HS-5 (cell line): ENCODE results near the gene TUT4.

ENCODE experiments used
- DNase-seq: peaks from one replicate; pipeline ENCODE4 v3.0.0-alpha.2; 2012; ENCODE audit warnings: low read depth

The TUT4 gene

GRCh38 chr1:52472384-52472783 lies 80.5 kb downstream of the TUT4 start:
- no peak for DNase-seq

DNA sequence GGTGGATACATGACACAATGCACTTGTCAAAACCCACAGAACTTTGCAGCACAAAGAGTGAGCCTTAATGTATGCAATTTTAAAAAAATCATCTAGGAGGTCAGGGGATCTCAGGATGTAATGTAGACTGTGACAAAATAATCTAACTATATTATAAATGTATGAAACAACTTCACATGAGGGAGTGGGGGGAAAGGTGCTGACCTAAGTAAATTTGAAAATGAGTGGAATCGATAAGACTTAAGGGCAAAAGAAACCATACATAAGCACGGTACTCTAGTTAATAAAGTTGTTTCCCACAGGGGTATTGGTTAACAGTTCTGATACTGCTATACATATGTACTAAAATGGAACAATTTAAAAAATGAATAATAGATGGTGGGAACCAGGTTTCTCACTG lies 83.8 kb downstream of the TUT4 start:
- DNase-seq: no peak

- DNase-seq: no peak
Observed at GRCh38 chr1:52463891-52464290, 89.0 kb downstream of the TUT4 start.

GRCh38 chr1:52461821-52462220 lies 91.1 kb downstream of the TUT4 start:
- DNase-seq: no peak

- DNase-seq: no peak
Observed at GRCh38 chr1:52460694-52461093, 92.2 kb downstream of the TUT4 start.

DNA sequence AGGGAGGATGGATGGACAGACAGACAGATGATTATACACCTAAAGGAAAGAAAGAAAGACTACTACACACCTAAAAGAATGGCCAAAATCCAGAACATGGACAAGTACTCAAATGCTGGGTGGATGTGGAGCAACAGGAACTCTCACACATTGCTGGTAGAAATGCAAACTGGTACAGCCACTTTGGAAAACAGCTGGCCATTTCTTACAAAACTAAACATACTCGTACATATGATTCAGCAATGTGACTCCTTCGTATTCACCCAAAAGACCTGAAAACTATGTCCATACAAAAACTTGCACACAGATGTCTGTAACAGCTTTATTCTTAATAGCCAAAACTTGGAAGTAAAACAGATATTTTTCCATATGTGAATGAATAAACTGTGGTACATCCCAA lies 97.2 kb downstream of the TUT4 start:
- no peak for DNase-seq

- no peak for DNase-seq
Observed at GRCh38 chr1:52454779-52455178, 98.1 kb downstream of the TUT4 start.

GRCh38 chr1:52454127-52454526 lies 98.8 kb downstream of the TUT4 start:
- no peak for DNase-seq

GRCh38 chr1:52444463-52444862 lies 108.4 kb downstream of the TUT4 start:
- DNase-seq: no peak

DNA sequence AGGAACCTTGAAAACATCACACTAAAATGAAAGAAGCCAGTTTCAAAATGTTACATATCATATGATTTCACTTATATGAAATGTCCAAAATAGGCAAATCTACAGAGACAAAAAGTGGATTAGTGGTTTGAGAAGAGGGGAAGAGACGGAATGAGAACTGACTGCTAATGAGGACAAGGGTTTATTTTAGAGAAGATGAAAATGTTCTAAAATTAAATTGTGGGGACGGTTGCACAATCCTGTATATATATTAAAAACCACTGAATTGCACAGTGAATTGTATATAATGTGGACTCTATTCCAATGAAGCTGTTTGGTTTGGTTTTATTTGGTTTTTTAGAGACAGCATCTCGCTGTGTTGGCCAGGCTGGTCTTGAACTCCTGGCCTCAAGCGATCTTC lies 112.9 kb downstream of the TUT4 start:
- DNase-seq: no peak

GRCh38 chr1:52436817-52437216 lies 116.1 kb downstream of the TUT4 start:
- DNase-seq: no peak

GRCh38 chr1:52435650-52436049 lies 117.2 kb downstream of the TUT4 start:
- no peak for DNase-seq

GRCh38 chr1:52435211-52435610 lies 117.7 kb downstream of the TUT4 start:
- no peak for DNase-seq

DNA sequence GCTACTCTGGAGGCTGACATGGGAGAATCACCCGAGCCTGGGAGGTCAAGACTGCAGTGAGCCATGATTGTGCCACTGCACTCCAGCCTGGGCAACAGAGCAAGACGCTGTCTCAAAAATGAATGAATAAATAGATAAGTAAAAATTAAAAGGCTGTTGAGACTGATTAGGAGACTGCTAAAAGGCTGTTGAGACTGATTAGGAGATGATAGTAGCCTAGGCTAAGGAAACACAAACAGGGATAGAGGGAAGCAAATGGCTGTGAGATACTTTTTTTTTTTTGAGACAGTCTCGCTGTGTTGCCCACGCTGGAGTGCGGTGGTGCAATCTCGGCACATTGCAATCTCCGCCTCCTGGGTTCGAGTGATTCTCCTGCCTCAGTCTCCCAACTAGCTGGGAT lies 120.1 kb downstream of the TUT4 start:
- DNase-seq: no peak

- DNase-seq: no peak
Observed at GRCh38 chr1:52427152-52427551, 125.7 kb downstream of the TUT4 start.

GRCh38 chr1:52426371-52426770 lies 126.5 kb downstream of the TUT4 start:
- no peak for DNase-seq

DNA sequence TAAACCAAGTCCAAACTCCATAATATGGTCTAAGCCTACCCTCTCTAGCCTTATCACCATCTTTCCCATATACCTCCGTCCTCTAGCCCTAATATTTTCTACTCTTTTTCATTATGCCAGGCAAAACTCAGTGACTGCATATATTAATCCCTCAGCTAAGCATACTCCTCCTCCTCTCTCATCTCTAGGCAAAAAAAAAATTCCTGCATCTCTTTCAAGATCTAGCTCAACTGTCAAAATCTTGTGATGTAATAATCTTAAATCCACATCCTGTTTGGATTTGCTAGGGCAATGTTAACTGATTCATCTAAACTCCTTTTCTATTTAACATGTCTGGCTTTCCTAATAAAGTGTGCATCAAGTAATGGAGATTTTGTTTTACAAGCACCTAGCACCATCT lies 128.1 kb downstream of the TUT4 start:
- DNase-seq: no peak

- DNase-seq: no peak
Observed at GRCh38 chr1:52424231-52424636, 128.7 kb downstream of the TUT4 start.

- no peak for DNase-seq
Observed at GRCh38 chr1:52423771-52424170, 129.1 kb downstream of the TUT4 start.

DNA sequence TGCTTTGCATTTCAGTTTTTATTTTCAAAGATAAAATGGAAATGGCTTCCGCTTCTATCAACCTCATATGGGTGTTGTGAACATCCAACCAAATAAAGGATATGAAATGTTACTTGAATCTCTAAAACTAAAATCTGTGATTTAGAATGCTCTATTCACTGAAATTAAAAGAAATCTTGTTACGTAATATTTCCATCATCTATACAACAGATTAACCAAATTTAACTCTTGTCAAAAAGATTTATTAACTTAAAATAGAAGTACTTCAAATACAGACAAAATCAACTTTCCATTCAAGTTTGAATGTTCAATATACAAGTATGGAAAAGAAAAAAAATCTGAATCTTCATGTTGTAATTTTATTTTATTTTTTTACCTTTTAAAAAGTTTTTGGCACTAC lies 129.8 kb downstream of the TUT4 start:
- no peak for DNase-seq

GRCh38 chr1:52420713-52421112 lies 132.2 kb downstream of the TUT4 start:
- no peak for DNase-seq

- no peak for DNase-seq
Observed at GRCh38 chr1:52416811-52417210, 136.1 kb downstream of the TUT4 start.

DNA sequence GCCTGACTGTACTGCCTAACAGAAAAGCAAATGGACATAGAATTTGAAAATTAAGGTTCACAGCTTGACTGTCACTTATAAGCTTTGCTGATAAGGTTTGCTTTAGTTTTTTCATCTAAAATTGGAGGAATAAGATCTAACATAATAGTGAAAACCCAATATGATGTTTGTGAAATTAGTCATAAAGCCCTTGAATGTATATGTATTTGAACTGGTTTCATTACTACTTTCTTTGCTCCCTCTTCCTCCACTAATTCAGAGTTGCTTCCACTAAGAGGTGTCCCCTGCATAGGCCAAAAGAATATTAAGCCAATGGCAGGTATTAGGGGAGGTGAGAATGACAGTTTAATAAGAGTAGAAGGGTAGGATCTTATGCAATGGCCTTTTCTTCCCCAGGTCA lies 137.9 kb downstream of the TUT4 start:
- no peak for DNase-seq

GRCh38 chr1:52413410-52413989 lies 139.4 kb downstream of the TUT4 start:
- DNase-seq: no peak

DNA sequence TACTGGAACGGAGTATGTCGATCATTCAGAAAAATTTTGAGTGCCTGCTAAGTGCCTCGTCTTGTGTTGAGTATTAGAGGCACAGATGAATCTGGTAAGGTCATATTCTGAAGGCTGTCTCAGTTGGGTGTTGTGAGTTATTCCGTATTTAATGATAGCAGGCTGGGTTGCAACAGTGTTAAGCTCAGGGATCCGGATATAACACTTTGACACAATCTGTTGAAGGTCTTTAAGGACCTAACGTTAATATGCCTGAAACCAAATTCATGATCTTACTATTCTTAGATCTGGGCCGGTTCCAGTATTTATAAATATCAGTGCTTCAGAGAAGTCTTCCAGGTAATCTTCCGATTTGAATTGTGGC lies 147.9 kb downstream of the TUT4 start:
- no peak for DNase-seq
